ENCODE measurements around the gene C8B. TPM values are rescaled to one million over a fixed set of nuclear protein-coding genes. Genes with fewer than 3 reads are reported as not detected.

The C8B gene
- total and polyA plus RNA-seq, 3 donors from 2014 or later: 0.25 to 0.59 (median 0.39) TPM

DNA sequence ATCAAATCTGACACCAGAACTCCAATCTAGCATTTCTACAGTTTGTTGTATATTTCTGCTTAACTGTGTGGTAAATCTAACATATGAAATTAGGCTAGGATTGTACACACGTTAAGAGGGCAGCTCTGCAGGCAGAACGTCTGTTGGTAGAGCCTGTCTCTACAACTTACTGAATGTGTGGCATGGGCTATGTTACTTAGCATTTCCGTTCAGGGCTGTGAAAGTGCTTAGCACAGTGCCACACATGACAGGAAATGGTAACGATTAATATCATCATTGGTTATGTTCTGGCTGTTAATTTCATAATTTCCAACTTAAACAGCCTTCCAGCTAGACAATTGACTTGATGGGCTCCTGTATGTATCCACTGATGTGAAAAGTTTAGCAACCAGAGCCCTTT, 9.6 kb upstream of the C8B start:
- TF ChIP-seq, protein P1, sequence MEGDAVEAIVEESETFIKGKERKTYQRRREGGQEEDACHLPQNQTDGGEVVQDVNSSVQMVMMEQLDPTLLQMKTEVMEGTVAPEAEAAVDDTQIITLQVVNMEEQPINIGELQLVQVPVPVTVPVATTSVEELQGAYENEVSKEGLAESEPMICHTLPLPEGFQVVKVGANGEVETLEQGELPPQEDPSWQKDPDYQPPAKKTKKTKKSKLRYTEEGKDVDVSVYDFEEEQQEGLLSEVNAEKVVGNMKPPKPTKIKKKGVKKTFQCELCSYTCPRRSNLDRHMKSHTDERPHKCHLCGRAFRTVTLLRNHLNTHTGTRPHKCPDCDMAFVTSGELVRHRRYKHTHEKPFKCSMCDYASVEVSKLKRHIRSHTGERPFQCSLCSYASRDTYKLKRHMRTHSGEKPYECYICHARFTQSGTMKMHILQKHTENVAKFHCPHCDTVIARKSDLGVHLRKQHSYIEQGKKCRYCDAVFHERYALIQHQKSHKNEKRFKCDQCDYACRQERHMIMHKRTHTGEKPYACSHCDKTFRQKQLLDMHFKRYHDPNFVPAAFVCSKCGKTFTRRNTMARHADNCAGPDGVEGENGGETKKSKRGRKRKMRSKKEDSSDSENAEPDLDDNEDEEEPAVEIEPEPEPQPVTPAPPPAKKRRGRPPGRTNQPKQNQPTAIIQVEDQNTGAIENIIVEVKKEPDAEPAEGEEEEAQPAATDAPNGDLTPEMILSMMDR (IDR thresholded peaks at IDR 0.05): no peak
- no peak for TF ChIP-seq POLR2A (IDR thresholded peaks at IDR 0.05)

DNA sequence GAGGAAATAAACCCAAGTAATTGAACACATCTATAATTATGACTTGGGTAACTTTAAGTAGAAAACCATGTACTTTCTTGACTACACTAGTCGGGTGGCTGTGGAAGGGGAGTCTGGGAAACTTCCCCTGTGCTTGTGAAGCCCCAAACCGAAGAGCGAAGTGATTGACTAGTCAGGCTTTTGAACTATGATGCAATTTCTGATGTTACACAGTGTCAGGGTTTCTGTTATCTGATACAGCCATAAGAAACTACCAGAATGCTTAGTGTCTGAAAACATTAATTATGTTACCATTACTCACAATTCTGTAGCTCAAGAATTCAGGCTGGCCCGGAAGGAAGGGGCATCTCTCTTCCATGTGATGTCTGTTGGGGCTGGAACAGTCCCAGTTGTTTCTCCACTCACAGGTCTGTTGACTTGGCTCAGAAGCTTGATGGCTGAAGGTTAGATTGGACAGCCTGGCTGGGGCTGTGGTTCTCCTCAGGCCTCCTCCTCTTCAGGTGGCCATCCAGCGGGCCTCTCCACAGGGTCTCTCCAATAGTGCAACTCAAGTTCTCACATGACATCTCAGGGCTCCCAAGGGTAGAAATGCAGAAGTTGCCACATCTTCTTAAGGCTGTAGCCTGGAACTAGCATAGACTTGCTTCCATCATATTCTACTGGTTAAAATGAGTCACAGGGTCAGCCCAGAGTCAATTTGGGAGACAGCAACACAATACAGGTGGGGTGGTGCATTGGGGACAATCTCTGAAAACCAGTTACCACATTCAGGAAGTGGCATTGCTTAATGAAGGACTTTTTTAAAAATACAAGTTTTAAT, 8.3 kb upstream of the C8B start:
- WGBS, 2 donors: 86 to 91% methylated on average over 5 of the region's 5 CpGs
- intact Hi-C loops (cut with DNase I; ENCODE audit: low total_unique reads): no loop called here
- no peak overlapping the region for H3K27ac ChIP-seq

More for the DNA sequence above, 9.6 kb upstream of the C8B start:
- WGBS, 2 donors: 82% methylated on average over 4 of the region's 4 CpGs
- Histone ChIP-seq H3K4me1 (no peaks in the 10 kb centered on the region), H3K4me3 (no peak overlapping the region), H3K9me3 (no peaks in the 10 kb centered on the region), H3K27ac (no peak overlapping the region), H3K27me3 (no peaks in the 10 kb centered on the region), H3K36me3 (ENCODE audit: low read depth, missing control alignments) (no peaks in the 10 kb centered on the region)
- DNase-seq: no peak
- intact Hi-C loops (cut with DNase I; ENCODE audit: low total_unique reads): no loop called here

DNA sequence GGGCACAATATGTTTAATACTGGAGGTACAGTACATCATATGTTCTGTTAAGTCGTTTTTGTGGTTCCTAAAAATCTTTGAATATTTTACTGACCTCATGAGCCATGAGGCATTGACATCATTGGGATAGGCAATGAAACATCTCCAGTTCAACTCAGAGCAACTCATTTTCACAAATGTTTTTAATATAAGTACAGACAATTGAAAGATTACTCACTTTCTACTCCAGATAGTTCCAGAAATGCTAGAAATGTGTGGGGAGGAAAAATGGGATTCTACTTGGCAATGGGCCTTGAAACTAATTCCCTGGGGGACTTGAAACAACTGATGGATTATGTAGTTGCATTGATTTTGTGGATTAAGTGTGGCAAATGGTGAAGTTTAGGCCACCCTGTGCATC, 7.2 kb upstream of the C8B start:
- DNase-seq: no peak
- WGBS, 2 donors: 63 to 71% methylated on average over 1 of the region's 1 CpG
- no peak overlapping the region for H3K4me3 ChIP-seq
- no peaks in the 10 kb centered on the region for H3K9me3 ChIP-seq
- H3K27me3 ChIP-seq: no peaks in the 10 kb centered on the region
- TF ChIP-seq POLR2A (IDR thresholded peaks at IDR 0.05): no peak
- TF ChIP-seq, protein P1 (IDR thresholded peaks at IDR 0.05): no peak
- no peaks in the 10 kb centered on the region for H3K36me3 ChIP-seq (ENCODE audit: low read depth, missing control alignments)
- intact Hi-C loops (cut with DNase I; ENCODE audit: low total_unique reads): no loop called here
- H3K4me1 ChIP-seq: no peaks in the 10 kb centered on the region
- no peak overlapping the region for H3K27ac ChIP-seq

More for the DNA sequence above, 8.3 kb upstream of the C8B start:
- no peak overlapping the region for H3K4me3 ChIP-seq
- H3K36me3 ChIP-seq (ENCODE audit: low read depth, missing control alignments): no peaks in the 10 kb centered on the region
- H3K27me3 ChIP-seq: no peaks in the 10 kb centered on the region
- DNase-seq: no peak
- no peak for TF ChIP-seq POLR2A (IDR thresholded peaks at IDR 0.05)
- TF ChIP-seq, protein P1 (IDR thresholded peaks at IDR 0.05): no peak
- H3K9me3 ChIP-seq: no peaks in the 10 kb centered on the region
- no peaks in the 10 kb centered on the region for H3K4me1 ChIP-seq

DNA sequence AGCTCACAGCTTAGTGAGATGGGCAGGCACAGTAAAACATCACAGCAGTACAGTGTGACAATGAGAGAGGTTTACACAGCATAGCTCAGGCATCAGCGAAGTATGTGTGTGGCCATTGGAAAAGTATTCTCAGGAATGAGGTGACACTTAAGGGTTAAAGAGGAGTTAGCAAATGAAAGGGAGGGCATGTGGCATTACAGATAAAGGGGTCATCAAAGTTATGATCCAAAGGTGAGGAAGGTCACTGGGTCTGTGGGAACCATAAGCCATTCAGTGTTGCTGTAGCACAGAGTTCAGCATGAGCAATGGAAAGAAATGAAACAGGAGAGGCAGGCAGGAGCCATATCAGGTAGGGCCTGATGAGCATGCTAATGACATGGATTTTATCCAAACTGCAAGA, 4.5 kb upstream of the C8B start:
- WGBS, 2 donors: 95 to 97% methylated on average over 1 of the region's 1 CpG

More for the DNA sequence above, 4.5 kb upstream of the C8B start:
- H3K4me1 ChIP-seq: no peaks in the 10 kb centered on the region
- no peaks in the 10 kb centered on the region for H3K27me3 ChIP-seq
- TF ChIP-seq POLR2A (IDR thresholded peaks at IDR 0.05): no peak
- TF ChIP-seq, protein P1 (IDR thresholded peaks at IDR 0.05): no peak
- no peaks in the 10 kb centered on the region for H3K36me3 ChIP-seq (ENCODE audit: low read depth, missing control alignments)
- no peak overlapping the region for H3K27ac ChIP-seq
- H3K9me3 ChIP-seq: no peaks in the 10 kb centered on the region
- intact Hi-C loops (cut with DNase I; ENCODE audit: low total_unique reads): no loop called here
- DNase-seq: no peak
- no peak overlapping the region for H3K4me3 ChIP-seq

Measured in testis (tissue), 3 donors.